CD14-positive monocyte (primary cell): ENCODE results near the gene SPTBN5. TPM values are rescaled to one million over a fixed set of nuclear protein-coding genes. Genes with fewer than 3 reads are reported as not detected.

Experiments
- DNase-seq, 3 donors: peaks; one replicate each; pipeline ENCODE4 v3.0.0-alpha.2; 2011 to 2022
- H2AFZ ChIP-seq: 2 replicates; pipeline ENCODE4 v1.6.0; 2012; ENCODE audit warnings: mild to moderate bottlenecking, low read depth, low read length, inconsistent platforms; ENCODE audit not compliant: insufficient read depth, poor library complexity, severe bottlenecking
- H3K27ac ChIP-seq, 2 donors: 1 replicate in 1 of 2; 2 replicates in 1 of 2; pipeline ENCODE4 v1.5.1; 2012 to 2013; ENCODE audit warnings: low read length in 2 of 2, control low read depth in 1 of 2, inconsistent platforms in 1 of 2, low read depth in 1 of 2, mild to moderate bottlenecking in 1 of 2
- H3K27me3 ChIP-seq, 2 donors: one replicate each; pipeline versions ENCODE4 v1.6.0 to v1.6.1; 2011 to 2013; ENCODE audit warnings: low read length in 2 of 2; ENCODE audit not compliant: control insufficient read depth in 2 of 2, insufficient read depth in 2 of 2
- H3K36me3 ChIP-seq, 2 donors: replicated peaks in 1 of 2; 1 replicate in 1 of 2; 2 replicates in 1 of 2; pipeline versions ENCODE4 v1.5.1 to v1.6.1; 2012 to 2013; ENCODE audit warnings: low read length in 2 of 2, control low read depth in 1 of 2, inconsistent platforms in 1 of 2, mild to moderate bottlenecking in 1 of 2; ENCODE audit not compliant: insufficient read depth in 2 of 2, control insufficient read depth in 1 of 2
- H3K4me1 ChIP-seq, 2 donors: 1 replicate in 1 of 2; 2 replicates in 1 of 2; pipeline versions ENCODE4 v1.5.1 to v1.6.1; 2012 to 2013; ENCODE audit warnings: low read length in 2 of 2, control low read depth in 1 of 2, inconsistent platforms in 1 of 2, mild to moderate bottlenecking in 1 of 2, moderate library complexity in 1 of 2; ENCODE audit not compliant: insufficient read depth in 2 of 2, control insufficient read depth in 1 of 2
- H3K4me2 ChIP-seq: replicated peaks from 2 replicates; pipeline ENCODE3; 2012; ENCODE audit warnings: low read length, moderate library complexity, mild to moderate bottlenecking; ENCODE audit not compliant: poor library complexity, severe bottlenecking; ENCODE audit errors: extremely low read depth
- H3K4me3 ChIP-seq, 3 experiments: fragments of 200-600 bp in 1 of 3; sonication (generic) in 1 of 3; replicated peaks in 1 of 3; 1 replicate in 2 of 3; 2 replicates in 1 of 3; pipeline ENCODE4 v1.5.1; 2011 to 2013; ENCODE audit warnings: low read length in 3 of 3, mild to moderate bottlenecking in 3 of 3, control low read depth in 2 of 3, low read depth in 2 of 3, inconsistent platforms in 1 of 3, moderate library complexity in 1 of 3
- H3K79me2 ChIP-seq: 2 replicates; pipeline ENCODE4 v1.6.0; 2012; ENCODE audit warnings: mild to moderate bottlenecking, control low read depth, inconsistent platforms, low read length, moderate library complexity; ENCODE audit not compliant: insufficient read depth
- H3K9ac ChIP-seq: 2 replicates; pipeline ENCODE4 v1.6.0; 2017; ENCODE audit warnings: low read length, mild to moderate bottlenecking; ENCODE audit not compliant: insufficient read depth, poor library complexity, severe bottlenecking
- H3K9me3 ChIP-seq, 2 donors: replicated peaks in 1 of 2; 1 replicate in 1 of 2; 2 replicates in 1 of 2; pipeline versions ENCODE4 v1.5.1 to v1.6.1; 2012 to 2013; ENCODE audit warnings: low read length in 2 of 2, control low read depth in 1 of 2; ENCODE audit not compliant: control insufficient read depth in 1 of 2, insufficient read depth in 1 of 2
- H4K20me1 ChIP-seq: 2 replicates; pipeline ENCODE4 v1.6.0; 2012; ENCODE audit warnings: mild to moderate bottlenecking, low read length, control low read depth, moderate library complexity; ENCODE audit not compliant: insufficient read depth
- H3K27ac Mint-ChIP-seq, 7 donors: one replicate each; pipeline ENCODE4 v1.8.0; 2020; ENCODE audit warnings: mild to moderate bottlenecking in 7 of 7, mixed read lengths in 7 of 7, moderate library complexity in 6 of 7, inconsistent platforms in 2 of 7
- H3K27me3 Mint-ChIP-seq, 3 donors: one replicate each; pipeline ENCODE4 v1.8.0; 2021 to 2022; ENCODE audit warnings: low read depth in 3 of 3, mild to moderate bottlenecking in 3 of 3, mixed read lengths in 3 of 3, moderate library complexity in 3 of 3, inconsistent platforms in 1 of 3
- H3K36me3 Mint-ChIP-seq, 2 donors: one replicate each; pipeline ENCODE4 v1.8.0; 2020; ENCODE audit warnings: mixed read lengths in 2 of 2, inconsistent platforms in 1 of 2, mild to moderate bottlenecking in 1 of 2
- H3K4me1 Mint-ChIP-seq: one replicate; pipeline ENCODE4 v1.8.0; 2020; ENCODE audit warnings: mild to moderate bottlenecking, mixed read lengths
- H3K4me3 Mint-ChIP-seq, 2 donors: one replicate each; pipeline ENCODE4 v1.8.0; 2020; ENCODE audit warnings: mild to moderate bottlenecking in 2 of 2, mixed read lengths in 2 of 2, moderate library complexity in 1 of 2
- H3K9me3 Mint-ChIP-seq, 7 donors: one replicate each; pipeline ENCODE4 v1.8.0; 2020 to 2022; ENCODE audit warnings: mixed read lengths in 7 of 7, mild to moderate bottlenecking in 6 of 7, moderate library complexity in 6 of 7, inconsistent platforms in 2 of 7
- WGBS: methylation state at CpG from one replicate; pipeline ENCODE4 v1.1.5; 2013; ENCODE audit warnings: missing lambda C conversion rate; ENCODE audit not compliant: insufficient coverage; 5-methylcytosine and 5-hydroxymethylcytosine counted together
- intact Hi-C, 2 donors: fragments of 100-400 bp; cut with micrococcal nuclease; formaldehyde crosslinking; loops; one replicate each; pipeline versions ENCODE4 v1.15.0 to v1.15.1; 2023
- polyA plus RNA-seq, 3 donors: library from polyadenylated mRNA; depleted of rRNA in 1 of 3; unstranded in 2 of 3; stranded (reverse) in 1 of 3; fragments of 300-500 nt in 2 of 3; fragments of >200 nt in 1 of 3; fragmentation: Illumina TruSeq in 2 of 3; gene quantifications; 1 replicate in 2 of 3; 2 replicates in 1 of 3; pipeline ENCODE4 v1.2.3, GENCODE V29; 2012 to 2021
- TF ChIP-seq, protein P1 (sequence below): fragments of 200-600 bp; IDR thresholded peaks from one replicate; pipeline ENCODE4 v1.8.0; 2022; ENCODE audit warnings: antibody characterized with exemption, mild to moderate bottlenecking

SPTBN5 gene
- polyA plus RNA-seq, 3 donors, result 0.29 TPM; not detected in 2

DNA sequence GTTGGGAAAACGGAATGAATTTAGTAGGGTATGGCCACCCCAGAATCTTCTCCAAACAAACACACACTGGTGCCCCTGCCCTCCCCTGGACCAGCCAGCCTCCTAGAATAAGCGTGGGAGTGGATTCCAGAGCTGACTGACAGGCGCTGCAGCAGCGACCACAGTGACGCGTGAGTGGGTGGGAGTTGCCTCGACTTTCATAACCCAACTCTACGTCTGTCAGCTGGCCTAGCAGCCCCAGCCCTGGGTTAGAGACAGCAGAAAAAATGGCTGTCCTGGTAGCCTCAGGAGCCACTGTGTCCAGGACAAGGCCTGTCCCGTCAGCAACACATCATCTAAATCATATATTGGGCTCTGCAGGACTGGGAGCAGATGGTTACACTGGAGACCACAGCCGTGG is 45.2 kb downstream of the SPTBN5 start:
- H3K4me1 ChIP-seq, result no peaks in the 10 kb centered on the region
- H3K4me3 ChIP-seq, result no peak overlapping the region
- H3K27ac Mint-ChIP-seq, result no peak overlapping the region
- no peaks in the 10 kb centered on the region for H3K9me3 ChIP-seq
- peaks cover 40 to 53% of the 10 kb centered on the region in 2 donors for H3K36me3 Mint-ChIP-seq
- no peak overlapping the region for H3K27ac ChIP-seq
- WGBS, result 87% methylated on average over 9 of the region's 10 CpGs
- intact Hi-C loops, result no loop called here
- H3K79me2 ChIP-seq, result no peaks in the 10 kb centered on the region
- H3K4me3 Mint-ChIP-seq, result no peak overlapping the region
- H3K4me2 ChIP-seq, result no peak overlapping the region
- H3K4me1 Mint-ChIP-seq, result no peaks in the 10 kb centered on the region
- no peaks in the 10 kb centered on the region for H3K27me3 ChIP-seq
- TF ChIP-seq, protein P1, sequence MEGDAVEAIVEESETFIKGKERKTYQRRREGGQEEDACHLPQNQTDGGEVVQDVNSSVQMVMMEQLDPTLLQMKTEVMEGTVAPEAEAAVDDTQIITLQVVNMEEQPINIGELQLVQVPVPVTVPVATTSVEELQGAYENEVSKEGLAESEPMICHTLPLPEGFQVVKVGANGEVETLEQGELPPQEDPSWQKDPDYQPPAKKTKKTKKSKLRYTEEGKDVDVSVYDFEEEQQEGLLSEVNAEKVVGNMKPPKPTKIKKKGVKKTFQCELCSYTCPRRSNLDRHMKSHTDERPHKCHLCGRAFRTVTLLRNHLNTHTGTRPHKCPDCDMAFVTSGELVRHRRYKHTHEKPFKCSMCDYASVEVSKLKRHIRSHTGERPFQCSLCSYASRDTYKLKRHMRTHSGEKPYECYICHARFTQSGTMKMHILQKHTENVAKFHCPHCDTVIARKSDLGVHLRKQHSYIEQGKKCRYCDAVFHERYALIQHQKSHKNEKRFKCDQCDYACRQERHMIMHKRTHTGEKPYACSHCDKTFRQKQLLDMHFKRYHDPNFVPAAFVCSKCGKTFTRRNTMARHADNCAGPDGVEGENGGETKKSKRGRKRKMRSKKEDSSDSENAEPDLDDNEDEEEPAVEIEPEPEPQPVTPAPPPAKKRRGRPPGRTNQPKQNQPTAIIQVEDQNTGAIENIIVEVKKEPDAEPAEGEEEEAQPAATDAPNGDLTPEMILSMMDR, result no peak
- no peaks in the 10 kb centered on the region for H4K20me1 ChIP-seq
- H3K27me3 Mint-ChIP-seq, result peaks cover 0 to 10% (median 9%) of the 10 kb centered on the region in 3 donors
- no peak overlapping the region for H3K9ac ChIP-seq
- H3K9me3 Mint-ChIP-seq, result no peaks in the 10 kb centered on the region
- no peak overlapping the region for H2AFZ ChIP-seq
- DNase-seq, result no peak
- H3K36me3 ChIP-seq, result peaks cover 50 to 54% of the 10 kb centered on the region in 2 donors

DNA sequence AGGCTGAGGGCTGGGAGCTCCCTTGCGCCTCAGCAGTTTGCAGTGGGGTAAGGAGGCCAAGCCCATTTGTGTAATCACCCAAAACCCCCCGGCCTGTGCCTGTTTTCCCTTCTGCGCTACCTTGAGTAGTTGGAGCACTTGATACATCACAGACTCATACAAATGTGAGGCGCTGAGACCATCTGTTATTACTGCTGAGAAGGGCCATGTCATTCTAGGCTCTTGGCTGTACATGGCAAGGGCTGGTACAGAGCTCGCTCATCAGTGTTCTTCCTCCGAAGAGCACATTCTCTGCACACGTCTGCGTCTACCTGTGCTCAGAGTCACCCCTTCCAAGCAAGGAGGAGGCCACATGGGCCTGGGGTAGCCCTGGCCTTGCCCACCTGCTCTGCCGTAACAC is 45.9 kb downstream of the SPTBN5 start:
- intact Hi-C loops, result no loop called here
- Mint-ChIP-seq H3K27ac (no peak overlapping the region), H3K4me1 (no peaks in the 10 kb centered on the region), H3K9me3 (no peaks in the 10 kb centered on the region), H3K36me3 (peaks cover 45 to 59% of the 10 kb centered on the region in 2 donors), H3K27me3 (peaks cover 0 to 10% (median 9%) of the 10 kb centered on the region in 3 donors), H3K4me3 (no peak overlapping the region)
- DNase-seq, result no peak
- H2AFZ ChIP-seq, result no peak overlapping the region
- H3K9me3 ChIP-seq, result no peaks in the 10 kb centered on the region
- no peaks in the 10 kb centered on the region for H3K79me2 ChIP-seq
- WGBS, result 100% methylated on average over 8 of the region's 9 CpGs
- TF ChIP-seq, protein P1, result no peak
- no peak overlapping the region for H3K9ac ChIP-seq
- peaks cover 55 to 61% of the 10 kb centered on the region in 2 donors for H3K36me3 ChIP-seq
- no peaks in the 10 kb centered on the region for H3K27me3 ChIP-seq
- no peaks in the 10 kb centered on the region for H3K4me1 ChIP-seq
- no peak overlapping the region for H3K27ac ChIP-seq
- H3K4me3 ChIP-seq, result no peak overlapping the region
- H3K4me2 ChIP-seq, result no peak overlapping the region
- H4K20me1 ChIP-seq, result no peaks in the 10 kb centered on the region
